CD4-positive, alpha-beta T cell treated with Interleukin-15 for 1 hour (primary cell): ENCODE data around the gene MEX3B.
"Not testable (repeated sequence)": the region's sequence is repeated elsewhere in the genome, so short reads cannot be mapped to it uniquely, and the experiment has no call there.

Source experiments
- DNase-seq: peaks from one replicate; pipeline ENCODE4 v3.0.0-alpha.2; 2020

The MEX3B gene

DNA sequence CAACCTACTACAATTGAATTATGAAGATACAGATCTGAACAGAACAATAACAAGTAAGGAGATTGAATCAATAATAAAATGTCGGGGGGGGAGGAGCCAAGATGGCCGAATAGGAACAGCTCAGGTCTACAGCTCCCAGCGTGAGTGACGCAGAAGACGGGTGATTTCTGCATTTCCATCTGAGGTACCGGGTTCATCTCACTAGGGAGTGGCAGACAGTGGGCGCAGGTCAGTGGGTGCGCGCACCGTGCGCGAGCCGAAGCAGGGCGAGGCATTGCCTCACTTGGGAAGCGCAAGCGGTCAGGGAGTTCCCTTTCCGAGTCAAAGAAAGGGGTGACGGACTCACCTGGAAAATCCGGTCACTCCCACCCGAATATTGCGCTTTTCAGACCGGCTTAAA is 50.7 kb downstream of the MEX3B start:
- not testable (repeated sequence) for DNase-seq

DNA sequence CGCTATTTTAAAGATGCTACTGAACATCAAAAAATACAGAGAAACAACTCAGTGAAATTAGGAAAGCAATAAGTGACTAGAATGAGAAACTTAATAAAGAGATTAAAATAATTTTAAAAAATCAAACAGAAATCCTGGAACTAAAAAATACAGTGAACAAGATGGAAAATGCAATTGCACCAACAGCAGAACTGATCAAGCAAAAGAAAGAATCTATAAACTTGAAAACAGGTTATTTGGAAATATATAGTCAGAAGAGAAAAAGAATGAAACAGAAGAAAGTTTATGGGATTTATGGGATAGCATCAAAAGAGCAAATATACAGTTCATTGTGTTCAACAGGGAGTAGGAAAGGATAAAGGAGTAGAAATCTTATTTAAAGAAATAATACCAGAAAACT is 53.3 kb downstream of the MEX3B start:
- no peak for DNase-seq
